A673 (cell line): ENCODE data around the gene ATAD5. TPM values are rescaled to one million over a fixed set of nuclear protein-coding genes. Genes with fewer than 3 reads are reported as not detected.

Experiments used
- BruUV-seq: library from RNA; stranded (reverse); fragments of 400-500 nt; replicated peaks from 2 replicates; lab custom pipeline; 2021; lab: Mats Ljungman, UMichigan
- CTCF ChIA-PET: fragments of 300-600 bp; sonication (Branson Sonifier 250); formaldehyde crosslinking; loops from one replicate; lab custom pipeline; 2022; ENCODE audit warnings: antibody characterized with exemption; lab: Charles Lee
- POLR2A ChIA-PET: fragments of 300-600 bp; sonication (Branson Sonifier 250); formaldehyde crosslinking; loops from one replicate; lab custom pipeline; 2022; ENCODE audit warnings: antibody characterized with exemption; ENCODE audit not compliant: low non-redundant PET; lab: Charles Lee
- DNase-seq: peaks from one replicate; pipeline ENCODE4 v3.0.0-alpha.2; 2015; ENCODE audit warnings: low spot score
- H3K27ac ChIP-seq: fragments of 200-600 bp; sonication (generic); 2 replicates; pipeline ENCODE4 v1.5.1; 2016; ENCODE audit warnings: mixed run types, low read depth, mild to moderate bottlenecking, mixed read lengths, antibody characterized with exemption, low read length; ENCODE audit not compliant: poor library complexity, severe bottlenecking
- H3K27me3 ChIP-seq: fragments of 200-600 bp; sonication (generic); replicated peaks from 2 replicates; pipeline ENCODE4 v1.6.1; 2017; ENCODE audit warnings: mixed run types, low read depth, mild to moderate bottlenecking, mixed read lengths, antibody characterized with exemption, low read length; ENCODE audit not compliant: insufficient read depth, poor library complexity
- H3K36me3 ChIP-seq: fragments of 200-600 bp; sonication (generic); 2 replicates; pipeline ENCODE4 v1.6.1; 2016; ENCODE audit warnings: mixed run types, mild to moderate bottlenecking, mixed read lengths, antibody characterized with exemption, low read length; ENCODE audit not compliant: insufficient read depth, poor library complexity, severe bottlenecking
- H3K4me1 ChIP-seq: fragments of 200-600 bp; sonication (generic); 2 replicates; pipeline ENCODE4 v1.6.1; 2017; ENCODE audit warnings: mixed run types, mild to moderate bottlenecking, mixed read lengths, antibody characterized with exemption, low read length; ENCODE audit not compliant: insufficient read depth, poor library complexity, severe bottlenecking
- H3K4me3 ChIP-seq: fragments of 200-600 bp; sonication (generic); 2 replicates; pipeline ENCODE4 v1.5.1; 2016; ENCODE audit warnings: low read depth, mixed run types, mild to moderate bottlenecking, mixed read lengths, low read length; ENCODE audit not compliant: poor library complexity, severe bottlenecking
- H3K9me3 ChIP-seq: fragments of 200-600 bp; sonication (generic); 2 replicates; pipeline ENCODE4 v1.6.1; 2016; ENCODE audit warnings: mixed run types, low read depth, mild to moderate bottlenecking, mixed read lengths, antibody characterized with exemption, low read length; ENCODE audit not compliant: poor library complexity, severe bottlenecking
- EZH2 ChIP-seq: fragments of 200-600 bp; sonication (generic); IDR thresholded peaks from 2 replicates; pipeline ENCODE4 v1.6.1; 2017; ENCODE audit warnings: borderline replicate concordance, low read depth, mild to moderate bottlenecking, mixed read lengths, antibody characterized with exemption, low read length; ENCODE audit not compliant: poor library complexity, severe bottlenecking
- intact Hi-C: fragments of 100-400 bp; cut with micrococcal nuclease; formaldehyde crosslinking; loops from one replicate; pipeline ENCODE4 v1.10.0; 2022; ENCODE audit not compliant: unreplicated experiment
- total RNA-seq: library from RNA; stranded (reverse); gene quantifications from 2 replicates; pipeline ENCODE4 v1.2.3, GENCODE V29; 2021
- TF ChIP-seq, protein P1 (sequence below): fragments of 300-800, 200-600 bp; sonication (generic); conservative IDR thresholded peaks from 2 replicates; pipeline ENCODE4 v1.5.1; 2017; ENCODE audit warnings: low read depth, mild to moderate bottlenecking, antibody characterized with exemption, low read length, moderate library complexity, mixed read lengths

The ATAD5 gene
- total RNA-seq, 1 experiment from 2014 or later = 17.4 TPM

DNA sequence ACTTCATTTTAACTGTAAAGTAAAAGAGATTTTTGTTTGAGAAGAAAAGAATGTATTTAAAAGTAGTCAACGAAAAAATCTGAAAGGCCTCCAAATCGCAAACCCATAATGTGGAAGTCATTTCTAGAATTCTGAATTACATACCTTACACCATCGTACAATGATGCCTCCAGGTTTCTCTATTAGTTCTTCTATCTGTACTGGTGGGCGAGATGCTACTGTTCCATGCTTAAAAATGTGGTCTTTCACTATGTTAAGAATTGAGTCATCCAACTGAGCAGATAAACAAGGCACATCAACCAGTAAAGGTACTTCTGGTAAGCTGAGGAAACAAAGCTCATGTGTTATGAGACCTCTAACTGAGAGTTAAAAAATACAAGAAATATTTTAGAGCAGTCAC, 35.8 kb upstream of the ATAD5 start:
- no peak for TF ChIP-seq EZH2
- TF ChIP-seq, protein P1, sequence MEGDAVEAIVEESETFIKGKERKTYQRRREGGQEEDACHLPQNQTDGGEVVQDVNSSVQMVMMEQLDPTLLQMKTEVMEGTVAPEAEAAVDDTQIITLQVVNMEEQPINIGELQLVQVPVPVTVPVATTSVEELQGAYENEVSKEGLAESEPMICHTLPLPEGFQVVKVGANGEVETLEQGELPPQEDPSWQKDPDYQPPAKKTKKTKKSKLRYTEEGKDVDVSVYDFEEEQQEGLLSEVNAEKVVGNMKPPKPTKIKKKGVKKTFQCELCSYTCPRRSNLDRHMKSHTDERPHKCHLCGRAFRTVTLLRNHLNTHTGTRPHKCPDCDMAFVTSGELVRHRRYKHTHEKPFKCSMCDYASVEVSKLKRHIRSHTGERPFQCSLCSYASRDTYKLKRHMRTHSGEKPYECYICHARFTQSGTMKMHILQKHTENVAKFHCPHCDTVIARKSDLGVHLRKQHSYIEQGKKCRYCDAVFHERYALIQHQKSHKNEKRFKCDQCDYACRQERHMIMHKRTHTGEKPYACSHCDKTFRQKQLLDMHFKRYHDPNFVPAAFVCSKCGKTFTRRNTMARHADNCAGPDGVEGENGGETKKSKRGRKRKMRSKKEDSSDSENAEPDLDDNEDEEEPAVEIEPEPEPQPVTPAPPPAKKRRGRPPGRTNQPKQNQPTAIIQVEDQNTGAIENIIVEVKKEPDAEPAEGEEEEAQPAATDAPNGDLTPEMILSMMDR = no peak
- Histone ChIP-seq H3K27me3 (no peaks in the 10 kb centered on the region), H3K36me3 (peaks cover 29% of the 10 kb centered on the region), H3K4me3 (no peak overlapping the region), H3K27ac (no peak overlapping the region), H3K4me1 (no peaks in the 10 kb centered on the region), H3K9me3 (no peaks in the 10 kb centered on the region)
- ChIA-PET CTCF (no interaction called here), POLR2A (no interaction called here)
- no TSS peak for BruUV-seq
- DNase-seq = no peak
- intact Hi-C loops = no loop called here

DNA sequence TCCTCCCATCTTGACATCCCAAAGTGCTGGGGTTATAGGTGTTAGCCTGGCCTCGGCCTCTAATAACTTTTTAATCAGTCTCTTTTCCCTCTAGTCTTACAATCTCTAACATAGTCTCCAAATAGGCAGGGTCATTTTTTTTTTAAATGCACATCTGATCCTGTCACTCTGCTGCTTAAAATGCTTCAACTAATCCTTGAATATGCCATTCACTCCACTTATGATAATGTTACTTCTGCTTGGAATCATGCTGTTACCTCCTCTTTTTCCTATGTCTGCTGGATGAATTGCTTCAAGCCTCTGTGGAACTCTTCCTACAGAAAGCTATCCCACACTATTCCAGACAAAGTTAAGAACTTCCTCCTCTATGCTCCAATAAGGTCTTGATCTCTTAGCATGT, 30.1 kb upstream of the ATAD5 start:
- Histone ChIP-seq H3K4me1 (no peaks in the 10 kb centered on the region), H3K9me3 (no peaks in the 10 kb centered on the region), H3K27ac (no peak overlapping the region), H3K27me3 (no peaks in the 10 kb centered on the region), H3K4me3 (no peak overlapping the region), H3K36me3 (peaks cover 3% of the 10 kb centered on the region)
- no TSS peak for BruUV-seq
- DNase-seq = no peak
- CTCF ChIA-PET = no interaction called here
- intact Hi-C loops = no loop called here
- POLR2A ChIA-PET = no interaction called here
- no peak for TF ChIP-seq EZH2
- TF ChIP-seq, protein P1 = no peak

DNA sequence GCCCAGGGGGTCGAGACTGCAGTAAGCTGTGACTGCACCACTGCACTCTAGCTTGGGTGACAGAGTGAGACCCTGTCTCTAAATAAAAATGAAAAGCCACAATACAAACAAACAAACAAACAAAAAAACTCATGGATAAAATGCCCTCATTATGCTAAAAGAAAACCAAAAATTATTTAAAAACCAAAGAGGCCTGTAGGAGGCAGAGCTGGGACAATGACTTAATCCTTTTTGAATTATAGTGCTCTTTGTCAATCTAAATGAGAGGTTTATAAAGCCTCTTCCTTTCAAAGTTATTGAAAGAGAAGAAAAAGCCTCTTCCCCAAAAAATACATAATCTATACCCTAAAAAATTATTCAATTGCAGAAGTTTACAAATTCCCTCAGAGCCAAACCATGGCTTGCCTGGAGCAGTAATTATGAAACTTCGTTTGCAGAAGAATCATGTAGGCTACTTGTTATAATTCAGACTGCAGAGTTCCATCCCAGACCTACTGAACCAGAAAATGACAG, 25.8 kb upstream of the ATAD5 start:
- Histone ChIP-seq H3K27ac (no peak overlapping the region), H3K9me3 (no peaks in the 10 kb centered on the region), H3K27me3 (no peaks in the 10 kb centered on the region), H3K36me3 (peaks cover 3% of the 10 kb centered on the region), H3K4me3 (no peak overlapping the region), H3K4me1 (peaks cover 6% of the 10 kb centered on the region)
- no TSS peak for BruUV-seq
- no peak for DNase-seq
- no peak for TF ChIP-seq EZH2
- TF ChIP-seq, protein P1 = 0 out of 2 replicates have a peak, but pooled peaks have one; percentile 22
- intact Hi-C loops = no loop called here
- CTCF ChIA-PET = no interaction called here
- POLR2A ChIA-PET = no interaction called here
